ENCODE data around the gene FCRL3.

The FCRL3 gene

GRCh38 chr1:157658571-157658970 lies 42.0 kb downstream of the FCRL3 start:
- no peak overlapping the region for H3K4me3 ChIP-seq (ENCODE audit: control insufficient read depth, low read depth, low read length)
- TF ChIP-seq CTCF (conservative IDR thresholded peaks at IDR 0.05; ENCODE audit: control insufficient read depth, insufficient read depth, low read depth, low read length) = no peak
- no peak for DNase-seq (ENCODE audit: low read depth)

- TF ChIP-seq CTCF (conservative IDR thresholded peaks at IDR 0.05; ENCODE audit: control insufficient read depth, insufficient read depth, low read depth, low read length) = no peak
Observed at GRCh38 chr1:157653494-157653873, 47.1 kb downstream of the FCRL3 start.

GRCh38 chr1:157652859-157653493 lies 47.6 kb downstream of the FCRL3 start:
- no peak overlapping the region for H3K4me3 ChIP-seq (ENCODE audit: control insufficient read depth, low read depth, low read length)
- no peak for TF ChIP-seq CTCF (conservative IDR thresholded peaks at IDR 0.05; ENCODE audit: control insufficient read depth, insufficient read depth, low read depth, low read length)
- no peak for DNase-seq (ENCODE audit: low read depth)

More at GRCh38 chr1:157653494-157653873, 47.1 kb downstream of the FCRL3 start:
- no peak overlapping the region for H3K4me3 ChIP-seq (ENCODE audit: control insufficient read depth, low read depth, low read length)
- DNase-seq (ENCODE audit: low read depth) = no peak

- no peak overlapping the region for H3K4me3 ChIP-seq (ENCODE audit: control insufficient read depth, low read depth, low read length)
- DNase-seq (ENCODE audit: low read depth) = no peak
- TF ChIP-seq CTCF (conservative IDR thresholded peaks at IDR 0.05; ENCODE audit: control insufficient read depth, insufficient read depth, low read depth, low read length) = no peak
Observed at GRCh38 chr1:157648317-157648716, 52.3 kb downstream of the FCRL3 start.

DNA sequence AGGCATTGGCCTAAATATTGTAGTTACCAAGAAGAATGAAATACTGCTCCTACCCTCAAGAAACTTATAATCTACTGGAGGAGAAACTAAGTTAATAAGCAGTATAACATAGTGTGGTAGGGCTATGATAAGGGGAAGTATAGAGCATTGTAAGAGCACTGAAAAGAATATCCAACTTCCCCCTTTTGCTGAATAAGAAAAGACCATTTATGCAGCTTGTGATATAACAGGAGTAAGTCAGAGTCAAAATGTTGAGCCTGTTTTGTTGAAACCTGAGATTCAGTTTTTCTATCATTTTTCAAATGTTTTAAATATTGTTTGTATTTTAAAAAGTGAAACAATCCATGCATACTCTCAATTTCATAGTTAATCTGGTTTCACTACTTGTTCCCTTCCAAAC lies 54.4 kb downstream of the FCRL3 start:
- TF ChIP-seq CTCF (conservative IDR thresholded peaks at IDR 0.05; ENCODE audit: control insufficient read depth, insufficient read depth, low read depth, low read length) = no peak
- H3K4me3 ChIP-seq (ENCODE audit: control insufficient read depth, low read depth, low read length) = no peak overlapping the region
- DNase-seq (ENCODE audit: low read depth) = no peak

- TF ChIP-seq CTCF (conservative IDR thresholded peaks at IDR 0.05; ENCODE audit: control insufficient read depth, insufficient read depth, low read depth, low read length) = no peak
- H3K4me3 ChIP-seq (ENCODE audit: control insufficient read depth, low read depth, low read length) = no peak overlapping the region
- no peak for DNase-seq (ENCODE audit: low read depth)
Observed at GRCh38 chr1:157641177-157641576, 59.4 kb downstream of the FCRL3 start.

GRCh38 chr1:157639800-157640199 lies 60.8 kb downstream of the FCRL3 start:
- no peak for DNase-seq (ENCODE audit: low read depth)
- TF ChIP-seq CTCF (conservative IDR thresholded peaks at IDR 0.05; ENCODE audit: control insufficient read depth, insufficient read depth, low read depth, low read length) = no peak
- H3K4me3 ChIP-seq (ENCODE audit: control insufficient read depth, low read depth, low read length) = no peak overlapping the region

Data from fibroblast of mammary gland (primary cell).